A549 (cell line): ENCODE measurements around the gene ITGB2. TPM values are rescaled to one million over a fixed set of nuclear protein-coding genes. Genes with fewer than 3 reads are reported as not detected.

ENCODE experiments used
- ATAC-seq, 2 experiments: fragments of 200-7000 bp in 1 of 2; fragments of >200 bp in 1 of 2; cut with Nextera tagmentation in 1 of 2; cut with Tn5 transposase in 1 of 2; 3 replicates each; pipeline versions ENCODE4 v1.8.0 to v1.9.1; 2018 to 2020; ENCODE audit warnings: mild to moderate bottlenecking in 1 of 2, moderate library complexity in 1 of 2
- CTCF ChIA-PET: fragments of 300-600 bp; sonication (Branson Sonifier 250); formaldehyde crosslinking; extraction: SDS; loops from one replicate; lab custom pipeline; 2021; ENCODE audit warnings: antibody characterized with exemption, inconsistent platforms; lab: Yijun Ruan, JAX
- POLR2A ChIA-PET: fragments of 350-600 bp; formaldehyde crosslinking; extraction: SDS; loops from one replicate; lab custom pipeline; 2021; ENCODE audit warnings: antibody characterized with exemption, inconsistent platforms; lab: Yijun Ruan, JAX
- DNase-seq, 2 experiments: peaks; one replicate each; pipeline versions ENCODE4 v3.0.0 to v3.0.0-alpha.2; 2011 to 2016; ENCODE audit warnings: low read depth in 1 of 2, low spot score in 1 of 2
- FAIRE-seq: peaks from 2 replicates; lab custom pipeline; 2011; peaks lifted over from hg19 to GRCh38; lab: Jason Lieb, UNC
- H3K27ac ChIP-seq, 2 experiments: fragments of >200 bp; sonication (Bioruptor Twin); formaldehyde crosslinking; 3 replicates each; pipeline ENCODE4 v1.5.1; 2016 to 2017
- H3K4me1 ChIP-seq: fragments of >200 bp; sonication (Bioruptor Twin); formaldehyde crosslinking; 3 replicates; pipeline ENCODE4 v1.6.1; 2016
- H3K4me2 ChIP-seq: fragments of >200 bp; sonication (Bioruptor Twin); formaldehyde crosslinking; 3 replicates; pipeline ENCODE4 v1.6.1; 2016
- H3K4me3 ChIP-seq: fragments of >200 bp; sonication (Bioruptor Twin); formaldehyde crosslinking; 3 replicates; pipeline ENCODE4 v1.5.1; 2016
- H3K9me3 ChIP-seq: fragments of >200 bp; sonication (Bioruptor Twin); formaldehyde crosslinking; 3 replicates; pipeline ENCODE4 v1.6.1; 2016
- ATOH8 ChIP-seq: fragments of 250-450 bp; sonication (Bioruptor Pico); IDR thresholded peaks from 2 replicates; pipeline ENCODE4 v1.5.0; 2020; ENCODE audit warnings: low read depth, mild to moderate bottlenecking, moderate library complexity
- BHLHE40 ChIP-seq: IDR thresholded peaks from 2 replicates; pipeline ENCODE4 v1.6.1; 2012; ENCODE audit warnings: low read depth, low read length, inconsistent platforms
- CBX8 ChIP-seq: fragments of 200-600 bp; sonication (generic); IDR thresholded peaks from 2 replicates; pipeline ENCODE4 v1.6.1; 2016
- EP300 ChIP-seq, 2 experiments: fragments of >200 bp; sonication (Bioruptor Twin); formaldehyde crosslinking; IDR thresholded peaks; 2 replicates in 1 of 2; 3 replicates in 1 of 2; pipeline ENCODE4 v1.6.1; 2016 to 2017
- ESRRA ChIP-seq: fragments of 150-350 bp; IDR thresholded peaks from 2 replicates; pipeline ENCODE4 v1.6.1; 2014; ENCODE audit warnings: mild to moderate bottlenecking, low read length, borderline replicate concordance
- HOXA7 ChIP-seq: fragments of 250-450 bp; sonication (Bioruptor Pico); IDR thresholded peaks from 2 replicates; pipeline ENCODE4 v1.5.0; 2020; ENCODE audit warnings: mild to moderate bottlenecking, moderate library complexity
- HOXB5 ChIP-seq: fragments of 250-450 bp; sonication (Bioruptor Pico); IDR thresholded peaks from 2 replicates; pipeline ENCODE4 v1.5.0; 2020; ENCODE audit warnings: mild to moderate bottlenecking, moderate library complexity
- JUN ChIP-seq, 2 experiments: fragments of >200 bp; sonication (Bioruptor Twin); formaldehyde crosslinking; IDR thresholded peaks; 2 replicates in 1 of 2; 3 replicates in 1 of 2; pipeline ENCODE4 v1.6.1; 2016 to 2017
- JUNB ChIP-seq: fragments of >200 bp; sonication (Bioruptor Twin); formaldehyde crosslinking; IDR thresholded peaks from 2 replicates; pipeline ENCODE4 v1.6.1; 2016
- KDM5A ChIP-seq: fragments of 200-600 bp; sonication (generic); IDR thresholded peaks from 2 replicates; pipeline ENCODE4 v1.6.1; 2016; ENCODE audit warnings: antibody characterized with exemption, mild to moderate bottlenecking
- MAFK ChIP-seq: fragments of 450-650 bp; IDR thresholded peaks from 2 replicates; pipeline ENCODE4 v1.6.1; 2014; ENCODE audit not compliant: partially characterized antibody
- MAZ ChIP-seq: fragments of 150-350 bp; IDR thresholded peaks from 2 replicates; pipeline ENCODE4 v1.6.1; 2014; ENCODE audit warnings: antibody characterized with exemption, low read depth, low read length, borderline replicate concordance
- NPAS2 ChIP-seq: fragments of 250-450 bp; sonication (Bioruptor Pico); IDR thresholded peaks from 2 replicates; pipeline ENCODE4 v1.8.0; 2022; ENCODE audit warnings: mild to moderate bottlenecking, moderate library complexity, borderline replicate concordance
- NR3C1 ChIP-seq: fragments of >200 bp; sonication (Bioruptor Twin); formaldehyde crosslinking; IDR thresholded peaks from 3 replicates; pipeline ENCODE4 v1.6.1; 2017
- PHF8 ChIP-seq: fragments of 200-600 bp; sonication (generic); IDR thresholded peaks from 2 replicates; pipeline ENCODE4 v1.6.1; 2016; ENCODE audit warnings: low read depth, mild to moderate bottlenecking, antibody characterized with exemption, moderate library complexity, borderline replicate concordance
- RCOR1 ChIP-seq: fragments of 150-350 bp; IDR thresholded peaks from 2 replicates; pipeline ENCODE4 v1.6.1; 2014; ENCODE audit warnings: antibody characterized with exemption, low read length, low read depth
- REST ChIP-seq: fragments of 200-600 bp; sonication (generic); IDR thresholded peaks from 2 replicates; pipeline ENCODE4 v1.6.1; 2016; ENCODE audit warnings: antibody characterized with exemption, mild to moderate bottlenecking, moderate library complexity
- SMC3 ChIP-seq: fragments of >200 bp; sonication (Bioruptor Twin); formaldehyde crosslinking; IDR thresholded peaks from 3 replicates; pipeline ENCODE4 v1.6.1; 2018; ENCODE audit warnings: inconsistent platforms
- ZNF302 ChIP-seq: fragments of 250-450 bp; sonication (Bioruptor Pico); IDR thresholded peaks from 2 replicates; pipeline ENCODE4 v1.9.0; 2021; ENCODE audit warnings: inconsistent platforms, mild to moderate bottlenecking, moderate library complexity
- ZSCAN20 ChIP-seq: fragments of 250-450 bp; sonication (Bioruptor Pico); IDR thresholded peaks from 2 replicates; pipeline ENCODE4 v1.8.0; 2022; ENCODE audit warnings: mild to moderate bottlenecking, moderate library complexity
- WGBS: methylation state at CpG from one replicate; pipeline ENCODE4 v1.1.6; 2017; ENCODE audit errors: missing lambda C conversion rate; 5-methylcytosine and 5-hydroxymethylcytosine counted together
- polyA plus RNA-seq, 4 experiments: library from polyadenylated mRNA; depleted of rRNA in 3 of 4; stranded (reverse); fragments of >200 nt; fragmentation: RNase III in 1 of 4; extraction: RNeasy Plus Mini Kit Qiagen cat#74134 plus additional on column Dnase treatment in 1 of 4; gene quantifications; 2 replicates in 3 of 4; 3 replicates in 1 of 4; pipeline ENCODE4 v1.2.3, GENCODE V29; 2011 to 2017

ITGB2 gene
- polyA plus RNA-seq, 2 of the 4 experiments (the other 2 are of a cell fraction) = 0.46 to 0.59 TPM

GRCh38 chr21:44911068-44911383 is 9.7 kb downstream of the ITGB2 start:
- CTCF ChIA-PET = interaction anchor here (0.9 to 3.4 kb wide), 7 partner anchors 12 to 152 kb away, joined by 3 to 14 read pairs (median 4); no protein-coding TSS in a partner anchor
- FAIRE-seq (no peak), DNase-seq (no peak), ATAC-seq (no peak; a peak in 2 of 6 replicates)
- no peaks in the 10 kb centered on the region for H3K9me3 ChIP-seq
- TF ChIP-seq MAZ = no peak
- TF ChIP-seq BHLHE40 = no peak
- no peak for TF ChIP-seq NR3C1
- TF ChIP-seq EP300 (IDR thresholded peaks at IDR 0.05) = no peak
- no peak for TF ChIP-seq NPAS2 (CRISPR knock-in tag)
- no peak for TF ChIP-seq PHF8
- TF ChIP-seq ZSCAN20 (CRISPR knock-in tag) = no peak
- no peak for TF ChIP-seq JUNB
- no peak for TF ChIP-seq ZNF302 (CRISPR knock-in tag)
- TF ChIP-seq SMC3 = no peak
- TF ChIP-seq CBX8 = no peak
- no peak for TF ChIP-seq REST
- no peak overlapping the region for H3K4me3 ChIP-seq
- WGBS = 69% methylated on average over 10 of the region's 10 CpGs
- POLR2A ChIA-PET = interaction anchor here (0.9 to 1.0 kb wide), 2 partner anchors 16 to 37 kb away, joined by 4 to 9 read pairs; partner anchors contain the start of gene PTTG1IP
- H3K27ac ChIP-seq = peak overlapping the region; percentile 73 to 87
- H3K4me1 ChIP-seq = peaks cover 35% of the 10 kb centered on the region
- peak overlapping the region; percentile 55 for H3K4me2 ChIP-seq

GRCh38 chr21:44910229-44911067 is 10.3 kb downstream of the ITGB2 start:
- FAIRE-seq (no peak), DNase-seq (no peak), ATAC-seq (peak in 1 of 2 experiments; percentile 11; a peak in 1 of 6 replicates)
- Histone ChIP-seq H3K4me3 (no peak overlapping the region), H3K4me1 (peaks cover 35% of the 10 kb centered on the region), H3K27ac (peak overlapping the region in 1 of 2 experiments; percentile 87; a peak in 3 of 6 replicates), H3K4me2 (no peak overlapping the region), H3K9me3 (no peaks in the 10 kb centered on the region)
- ChIA-PET POLR2A (no interaction called here), CTCF (interaction anchor here (0.9 to 3.4 kb wide), 5 partner anchors 16 to 117 kb away, joined by 3 to 14 read pairs (median 5); no protein-coding TSS in a partner anchor)
- WGBS = 84% methylated on average over 6 of the region's 27 CpGs
- TF ChIP-seq SMC3 (no peak), KDM5A (no peak), RCOR1 (no peak), HOXA7 (CRISPR knock-in tag) (no peak), ESRRA (no peak), JUN (IDR thresholded peaks at IDR 0.05) (no peak), HOXB5 (CRISPR knock-in tag) (no peak), MAFK (no peak), ATOH8 (no peak), NR3C1 (no peak)
